ENCODE measurements around the gene R3HCC1L.
A peak's percentile ranks its signal among the peaks of the same experiment; 100 is the strongest.

The R3HCC1L gene

DNA sequence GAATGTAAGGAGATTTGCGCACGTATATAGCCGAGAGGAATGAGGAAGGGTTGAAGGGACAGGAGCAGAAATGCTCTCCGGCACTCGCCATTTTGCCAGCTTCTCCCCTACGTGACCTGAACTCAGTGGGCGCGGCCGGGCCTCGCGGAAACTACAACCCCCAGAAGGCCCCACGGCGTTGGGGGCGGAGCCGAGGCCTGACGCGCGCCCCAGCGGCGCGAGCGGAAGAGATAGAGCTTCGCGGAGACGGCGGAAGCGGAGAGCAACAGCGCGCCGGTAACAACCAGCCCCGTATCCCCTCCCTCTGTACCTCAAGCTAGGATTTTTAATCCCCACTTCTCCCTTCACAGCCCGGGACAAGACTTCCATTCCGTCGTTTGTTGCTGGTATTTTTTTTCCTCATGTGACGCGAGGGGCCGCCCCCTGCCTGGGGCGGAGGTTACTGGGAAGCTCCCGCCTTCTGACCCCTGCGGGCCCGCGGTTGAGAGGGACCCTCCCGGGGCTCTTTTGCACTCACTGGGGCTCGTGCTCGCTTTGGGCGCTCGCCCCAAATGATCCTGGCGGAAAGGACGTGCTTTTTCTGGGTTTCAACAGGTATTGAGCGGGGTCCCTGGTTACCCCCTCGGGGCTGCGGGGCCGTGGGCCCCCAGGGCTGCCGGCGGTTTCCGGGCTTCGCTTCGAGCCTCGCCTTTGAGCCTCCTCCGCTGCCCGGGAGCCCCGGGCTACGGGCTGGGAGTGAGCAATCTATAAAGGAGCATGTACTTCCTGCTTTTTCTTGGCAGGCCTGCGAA is at the start of gene R3HCC1L:
TSS of gene R3HCC1L (plus strand) at position 227 of the 791 bp plus-strand sequence. CDS start 73,458 bp downstream, outside the sequence.
- DNase-seq (ENCODE audit: low spot score), result peak; percentile 93

DNA sequence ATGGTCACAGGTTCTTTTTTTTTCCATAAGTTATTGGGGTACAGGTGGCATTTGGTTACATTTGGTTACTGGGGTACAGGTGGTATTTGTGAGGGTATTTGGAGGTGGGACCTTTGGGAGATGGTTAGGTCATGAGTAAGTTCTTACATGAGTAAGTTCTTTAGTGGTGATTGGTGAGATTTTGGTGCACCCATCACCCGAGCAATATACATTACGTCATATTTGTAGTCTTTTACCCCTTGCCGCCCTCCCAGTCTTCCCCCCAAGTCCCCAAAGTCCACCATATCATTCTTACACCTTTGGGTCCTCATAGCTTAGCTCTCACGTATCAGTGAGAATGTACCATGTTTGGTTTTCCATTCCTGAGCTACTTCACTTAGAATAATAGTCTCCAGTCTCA is 49.2 kb upstream of the R3HCC1L start:
- no peak for DNase-seq (ENCODE audit: low spot score)

DNA sequence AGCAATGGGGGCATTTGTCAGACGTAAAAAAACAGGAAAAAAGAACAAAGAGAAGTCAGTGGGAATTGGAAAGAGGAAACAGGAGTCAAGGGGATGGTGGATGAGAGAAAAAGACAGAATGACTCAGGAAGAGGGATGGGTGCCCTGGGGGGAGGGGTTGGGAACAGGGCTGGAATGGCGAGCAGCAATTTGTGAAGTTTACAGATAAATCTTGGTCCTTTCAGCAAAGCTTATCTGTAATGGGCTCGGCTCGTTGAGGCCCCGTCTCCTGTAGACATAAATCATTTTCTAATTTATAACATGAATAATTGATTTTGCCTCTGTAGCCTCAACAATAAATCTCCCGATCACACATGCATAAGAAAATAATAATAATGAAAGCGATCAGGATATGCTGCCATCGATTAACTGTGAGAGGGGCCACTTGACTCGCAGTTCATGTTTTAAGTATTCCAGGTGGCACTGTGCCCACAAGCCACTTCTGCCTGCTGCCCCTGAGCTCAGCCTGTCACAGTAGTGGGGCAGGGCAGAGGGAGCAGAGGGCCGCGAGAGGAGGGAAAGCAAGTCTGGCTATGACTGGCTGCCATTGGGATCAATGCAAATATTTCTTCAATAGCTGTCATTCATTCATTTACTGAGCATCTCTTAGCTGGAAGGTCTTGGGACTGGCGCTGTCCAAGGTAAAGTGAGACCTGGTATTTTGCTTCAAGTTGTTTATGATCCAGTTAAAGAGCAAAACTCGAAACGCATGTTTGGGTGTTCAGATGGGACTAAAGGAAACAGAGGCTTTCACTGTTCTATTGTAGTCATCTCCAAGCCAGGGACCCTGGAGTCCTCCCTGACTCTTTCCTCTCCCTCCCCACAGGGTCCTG is 47.4 kb upstream of the R3HCC1L start:
- DNase-seq (ENCODE audit: low spot score), result no peak

DNA sequence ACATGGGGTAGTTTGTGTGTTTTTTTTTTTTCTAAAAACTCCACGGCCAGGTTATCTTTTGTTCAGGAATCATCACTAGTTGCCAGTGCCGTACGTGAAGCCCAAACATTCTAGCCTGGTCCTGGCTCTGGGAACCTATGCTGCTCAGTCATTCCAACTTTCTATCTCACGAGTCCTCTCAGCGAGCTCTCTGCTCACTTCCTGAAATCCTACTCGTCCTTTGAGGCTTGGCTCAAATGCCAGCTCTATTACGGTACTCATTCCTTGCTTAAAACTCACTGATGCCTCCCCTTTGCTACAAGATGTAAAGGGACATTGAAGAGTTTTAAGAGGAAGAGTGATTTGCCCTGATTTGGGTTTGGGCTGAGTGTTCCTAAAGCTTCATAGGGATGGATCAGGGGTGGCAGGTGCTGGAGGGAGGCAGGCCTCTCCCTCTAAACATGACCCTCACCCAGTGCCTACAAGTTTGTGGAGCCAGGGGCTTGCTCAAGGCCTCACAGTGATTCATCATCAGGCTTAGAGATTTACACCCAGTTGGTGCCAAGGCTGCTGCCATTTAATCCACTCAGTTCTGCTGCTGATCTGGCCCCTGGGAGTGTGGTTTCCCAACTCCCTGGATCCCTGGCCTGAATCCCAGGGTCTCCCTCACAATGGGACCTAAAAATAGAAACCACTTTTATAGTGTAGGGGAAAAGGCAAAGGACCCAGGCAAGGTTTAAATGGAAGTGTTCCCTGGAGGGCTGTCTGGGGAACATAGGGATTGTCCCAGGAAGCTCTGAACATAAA is 46.1 kb upstream of the R3HCC1L start:
- no peak for DNase-seq (ENCODE audit: low spot score)

DNA sequence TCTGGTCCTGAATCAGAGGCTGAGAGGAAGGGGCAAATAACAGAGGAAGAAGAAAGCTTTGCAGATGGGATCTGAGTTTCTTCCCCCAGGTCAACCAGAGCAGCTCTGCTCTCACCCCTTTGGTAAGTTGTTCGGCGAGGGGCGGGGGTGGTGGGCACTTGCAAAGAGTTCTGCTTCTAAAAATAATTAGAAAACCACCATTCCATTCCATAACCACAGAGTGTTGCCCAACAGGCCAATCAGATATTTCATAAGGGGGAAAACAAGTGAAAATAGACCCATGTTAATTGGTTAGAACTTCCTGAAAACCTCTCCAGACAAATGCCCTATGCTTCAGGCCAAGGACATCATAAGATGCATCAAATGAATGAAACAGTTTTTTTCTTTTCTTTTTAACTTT is 43.6 kb upstream of the R3HCC1L start:
- no peak for DNase-seq (ENCODE audit: low spot score)

DNA sequence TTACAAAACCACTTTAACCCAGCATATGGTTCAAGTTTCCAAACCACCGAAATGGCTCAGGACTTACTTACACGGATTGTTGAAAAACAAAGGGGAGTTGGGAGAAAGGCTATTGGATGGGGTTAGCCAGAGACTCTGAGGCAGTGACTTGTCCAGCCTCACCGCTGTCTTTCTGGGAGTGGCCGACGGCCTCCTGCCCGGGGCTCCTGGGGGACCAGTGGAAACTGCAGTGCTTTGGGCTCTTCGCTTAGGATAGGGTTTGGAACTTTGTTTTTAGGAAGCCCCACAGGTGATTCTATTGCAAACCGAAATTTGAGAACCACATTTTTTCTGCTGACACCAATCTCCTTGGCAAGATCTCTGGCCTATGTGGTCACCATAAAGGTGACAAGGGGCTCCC is 38.1 kb upstream of the R3HCC1L start:
- no peak for DNase-seq (ENCODE audit: low spot score)

DNA sequence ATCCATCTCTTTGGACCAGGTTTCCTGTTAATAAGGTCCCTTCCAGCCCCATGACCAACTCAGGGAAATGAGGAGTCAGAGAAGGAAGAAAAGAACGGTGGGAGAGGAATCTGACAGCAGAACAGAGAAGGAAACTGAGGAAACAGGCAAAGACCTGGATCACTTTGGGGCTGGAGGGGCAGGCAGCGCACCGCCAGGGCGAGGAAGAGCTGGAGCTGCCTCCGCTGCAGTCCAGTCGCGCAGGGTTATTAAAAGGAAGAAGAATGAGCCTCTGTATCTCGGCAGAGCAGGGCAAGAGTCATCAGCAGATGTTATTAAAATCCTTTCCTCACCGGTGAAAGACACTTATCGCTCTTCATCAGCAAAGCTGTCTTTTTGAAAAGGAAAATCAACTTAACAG is 37.7 kb upstream of the R3HCC1L start:
- DNase-seq (ENCODE audit: low spot score), result no peak

DNA sequence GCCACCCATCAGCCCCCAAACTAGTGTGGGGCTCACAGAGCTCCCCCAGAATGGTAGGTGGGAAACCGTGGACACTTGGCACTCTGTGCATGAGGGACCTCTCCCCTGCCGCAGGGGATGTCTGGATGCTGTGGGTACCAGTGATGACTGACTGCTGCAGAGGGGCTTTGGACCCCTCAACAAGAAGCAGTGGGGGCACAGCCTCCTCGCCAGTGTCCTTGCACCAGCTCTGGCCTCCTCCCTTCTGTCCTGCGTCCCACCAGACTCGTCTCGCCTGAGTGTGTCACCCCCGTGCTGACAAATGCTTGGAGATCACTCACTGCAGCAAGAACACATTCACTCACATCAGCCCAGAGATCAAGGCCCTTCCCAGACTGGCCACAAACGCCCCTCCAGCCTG is 37.3 kb upstream of the R3HCC1L start:
- DNase-seq (ENCODE audit: low spot score), result no peak

DNA sequence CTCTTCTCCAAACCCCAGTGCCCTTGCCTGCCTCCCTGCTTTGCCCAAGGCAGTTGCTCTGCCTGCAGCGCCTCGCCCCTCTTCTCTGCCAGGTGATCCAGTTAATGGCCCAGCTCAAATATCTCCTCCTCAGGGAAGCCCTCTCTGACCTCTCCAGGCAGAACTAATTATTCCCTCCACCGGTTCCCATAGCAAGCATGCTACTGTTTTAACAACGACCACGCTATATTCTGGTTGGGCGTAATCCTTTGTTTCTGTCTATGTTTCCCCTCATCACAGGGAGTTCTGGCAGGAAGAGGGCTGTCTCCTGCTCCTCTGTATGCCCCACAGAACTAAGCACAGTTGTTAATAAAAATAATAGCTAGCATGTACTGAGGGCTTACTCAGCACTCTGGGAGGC is 36.8 kb upstream of the R3HCC1L start:
- DNase-seq (ENCODE audit: low spot score), result no peak

DNA sequence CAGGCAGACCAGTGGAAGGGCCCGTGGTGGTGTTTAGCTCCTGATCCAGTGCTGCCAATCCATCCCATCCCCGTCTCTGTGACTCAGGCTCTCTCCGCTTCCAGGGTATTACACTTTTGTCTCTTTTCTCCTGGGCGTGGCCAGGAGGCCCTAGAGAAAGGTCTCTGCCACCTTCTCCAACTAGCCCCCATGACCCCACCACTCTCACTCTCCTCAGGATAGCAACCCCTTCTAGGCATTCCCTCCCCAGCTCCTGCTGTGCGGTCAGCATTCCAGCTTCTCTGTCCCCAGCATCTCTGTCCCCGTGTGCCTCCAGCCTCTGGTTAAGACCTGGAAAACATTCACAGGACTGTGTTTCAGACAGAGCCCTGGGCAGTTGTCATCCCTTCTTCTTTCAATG is 36.2 kb upstream of the R3HCC1L start:
- no peak for DNase-seq (ENCODE audit: low spot score)

DNA sequence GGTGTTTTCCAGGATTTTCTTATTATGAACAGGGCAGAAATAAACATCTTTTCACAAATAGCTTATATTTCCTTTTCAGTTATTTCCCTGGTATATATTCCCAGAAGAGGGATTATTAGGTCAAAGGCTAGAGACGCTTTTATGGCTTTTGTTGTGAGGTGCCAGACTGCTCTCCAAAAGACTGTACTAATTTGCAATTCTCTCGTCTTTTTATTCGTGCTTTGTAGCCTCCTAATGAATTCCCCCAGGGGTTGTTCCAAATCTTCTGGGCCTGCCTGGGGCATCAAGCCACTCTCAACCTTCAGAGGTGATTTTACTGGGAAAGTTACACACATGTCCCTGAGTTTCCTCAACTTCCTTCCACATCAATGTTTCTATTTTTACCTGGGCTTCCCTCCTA is 34.0 kb upstream of the R3HCC1L start:
- DNase-seq (ENCODE audit: low spot score), result no peak

DNA sequence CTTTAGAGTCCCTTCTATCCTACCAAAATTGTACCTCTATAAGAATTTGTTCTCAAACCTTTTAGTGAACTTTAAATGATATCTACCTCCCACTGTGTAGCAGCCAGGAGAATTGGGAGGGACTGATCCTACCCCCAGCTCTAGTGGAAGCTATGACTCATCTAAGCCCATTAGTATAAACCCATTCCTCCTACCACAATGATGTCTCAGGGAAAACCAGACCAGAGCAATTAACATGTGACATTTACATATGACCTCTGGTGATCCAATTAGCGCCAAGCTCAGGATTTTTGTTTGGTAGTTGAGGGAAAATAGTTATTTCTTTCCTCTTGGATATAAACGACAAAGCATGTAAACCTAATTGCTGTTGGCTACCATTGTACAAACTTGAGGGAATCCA is 33.1 kb upstream of the R3HCC1L start:
- no peak for DNase-seq (ENCODE audit: low spot score)

DNA sequence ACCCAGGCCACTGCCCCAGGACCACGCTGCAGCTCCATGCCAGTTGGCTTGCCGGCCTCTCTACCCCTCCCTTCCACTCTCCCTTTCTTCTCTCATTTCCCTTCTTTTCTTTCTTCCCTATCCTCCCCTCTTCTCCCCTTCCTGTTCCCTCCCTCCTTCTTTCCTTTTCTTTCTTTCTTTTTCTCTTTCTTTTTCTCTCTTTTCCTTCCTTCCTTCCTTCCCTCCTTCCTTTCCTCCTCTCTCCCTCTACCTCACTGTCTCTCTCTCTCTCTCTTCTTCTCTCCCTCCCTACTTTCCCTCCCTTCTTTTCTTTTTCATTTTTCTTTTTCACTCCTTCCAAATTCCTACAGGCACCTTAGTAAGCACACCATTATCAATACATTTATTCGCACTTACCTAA is 30.3 kb upstream of the R3HCC1L start:
- no peak for DNase-seq (ENCODE audit: low spot score)

DNA sequence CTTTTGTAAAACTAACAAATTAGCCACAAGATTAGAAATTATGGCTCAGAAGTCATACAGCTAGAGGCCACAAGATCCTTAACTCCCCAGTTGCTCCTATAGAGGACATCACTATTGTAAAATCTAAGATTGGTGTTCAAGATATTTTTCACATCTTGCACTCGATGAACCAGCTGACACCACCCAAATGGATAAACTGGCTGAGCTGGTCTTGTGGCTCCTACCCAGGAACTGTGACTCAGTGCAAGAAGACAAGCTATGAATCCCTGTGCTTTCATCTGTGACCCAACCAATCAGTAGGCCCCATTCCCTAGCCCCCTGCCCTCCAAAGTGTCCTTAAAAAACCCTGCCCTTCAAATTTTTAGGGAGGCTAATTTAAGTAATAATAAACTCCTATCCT is 27.9 kb upstream of the R3HCC1L start:
- no peak for DNase-seq (ENCODE audit: low spot score)

DNA sequence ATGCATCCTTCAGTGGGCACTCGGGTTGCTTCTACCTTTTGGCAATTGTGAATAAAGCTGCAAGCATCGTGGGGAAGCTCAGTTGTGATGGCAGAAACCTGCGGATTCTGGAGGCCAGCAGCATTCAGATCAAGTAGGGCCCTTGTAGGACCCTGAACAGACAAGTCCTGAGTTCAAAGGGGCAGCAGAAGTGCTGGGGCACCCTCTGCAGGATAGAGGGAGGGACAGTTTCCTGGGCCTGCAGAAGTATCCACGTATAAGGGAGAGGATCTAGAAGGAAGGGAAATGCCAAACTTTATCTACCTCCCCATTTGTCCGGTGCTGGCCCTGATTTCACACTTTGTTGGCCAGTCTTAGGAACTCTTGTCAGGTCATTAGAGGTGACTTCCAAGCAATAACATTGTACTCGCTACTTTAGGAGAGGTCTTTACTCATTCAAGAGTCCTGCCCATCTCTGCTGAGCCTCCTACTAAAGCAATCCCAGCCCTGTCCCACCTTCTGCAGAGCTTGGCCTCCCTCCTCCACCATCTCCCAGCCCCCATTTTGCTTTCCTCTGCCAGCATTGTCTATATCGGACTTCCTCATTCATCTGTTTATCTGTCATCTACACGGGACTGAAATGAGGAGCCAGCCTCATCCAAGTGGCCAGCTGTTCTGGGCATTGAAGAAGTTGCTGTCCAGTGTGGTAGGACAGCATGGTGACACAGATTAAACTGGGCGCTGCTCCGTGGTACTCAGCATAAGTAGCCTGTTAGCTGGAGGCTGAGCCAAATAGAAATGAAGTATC is 26.6 kb upstream of the R3HCC1L start:
- no peak for DNase-seq (ENCODE audit: low spot score)

DNA sequence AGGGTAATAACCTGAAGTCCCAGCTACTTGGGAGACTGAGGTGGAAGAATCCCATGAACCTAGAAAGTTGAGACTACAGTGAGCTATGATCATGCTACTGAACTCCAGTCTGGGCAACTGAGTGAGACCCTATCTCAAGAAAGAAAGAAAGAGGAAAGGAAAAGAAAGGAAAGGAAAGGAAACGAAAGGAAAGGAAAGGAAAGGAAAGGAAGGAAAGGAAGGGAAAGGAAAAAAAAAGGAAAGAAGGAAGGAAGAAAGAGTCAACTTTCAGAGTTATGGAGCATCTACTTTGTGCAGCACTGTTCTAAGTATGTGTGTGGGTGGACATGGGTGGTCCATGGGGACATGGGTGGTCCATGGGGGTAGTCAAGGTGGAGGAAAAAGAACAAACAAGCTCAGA is 24.1 kb upstream of the R3HCC1L start:
- DNase-seq (ENCODE audit: low spot score), result no peak

DNA sequence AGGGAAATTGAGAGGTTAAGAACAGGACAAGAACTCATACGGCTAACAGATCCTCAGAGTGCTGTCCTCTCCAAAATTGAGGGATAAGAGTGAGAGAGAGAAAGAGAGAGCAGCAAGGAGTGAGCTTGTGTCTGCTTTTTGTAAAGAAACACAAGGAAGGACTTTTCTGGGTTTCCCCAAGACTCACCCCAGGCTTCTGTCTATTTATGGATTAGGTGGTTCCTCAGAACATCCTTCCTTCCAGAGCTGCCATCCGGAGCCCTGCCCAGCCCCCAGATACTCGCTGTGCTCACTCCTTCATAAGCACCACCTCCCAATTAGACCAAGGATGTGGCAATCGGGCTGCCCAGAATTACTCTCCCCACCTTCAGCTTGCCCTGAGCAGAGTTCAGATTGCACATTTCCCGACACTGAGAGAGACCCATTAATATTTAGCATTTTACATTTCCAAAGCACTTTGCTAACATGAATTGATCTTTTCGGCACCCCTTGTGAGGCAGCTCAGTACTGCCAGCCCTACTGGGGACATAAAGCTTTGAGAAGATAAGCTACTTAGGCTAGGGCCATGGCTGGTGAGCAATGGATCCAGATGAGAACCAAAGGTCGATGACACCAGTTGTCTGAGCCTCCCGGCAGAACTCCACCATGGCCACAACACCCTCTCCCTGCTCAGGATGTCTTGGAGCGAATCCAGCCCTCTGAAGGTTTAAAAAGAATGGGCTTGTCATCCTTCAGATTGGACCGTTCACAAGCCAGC is 19.2 kb upstream of the R3HCC1L start:
- no peak for DNase-seq (ENCODE audit: low spot score)

DNA sequence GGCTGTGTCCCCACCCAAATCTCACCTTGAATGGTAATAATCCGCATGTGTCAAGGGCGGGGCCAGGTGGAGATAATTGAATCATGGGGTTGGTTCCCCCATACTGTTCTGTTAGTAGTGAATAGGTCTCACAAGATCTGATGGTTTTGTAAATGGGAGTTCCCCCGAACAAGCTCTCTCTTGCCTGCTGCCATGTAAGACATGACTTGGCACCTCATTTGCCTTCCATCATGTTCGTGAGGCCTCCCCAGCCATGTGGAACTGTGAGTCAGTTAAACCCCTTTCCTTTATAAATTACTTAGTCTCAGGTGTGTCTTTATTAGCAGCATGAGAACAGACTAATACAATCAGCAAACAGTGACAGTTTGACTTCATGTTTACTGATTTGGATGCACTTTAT is 14.6 kb upstream of the R3HCC1L start:
- no peak for DNase-seq (ENCODE audit: low spot score)

DNA sequence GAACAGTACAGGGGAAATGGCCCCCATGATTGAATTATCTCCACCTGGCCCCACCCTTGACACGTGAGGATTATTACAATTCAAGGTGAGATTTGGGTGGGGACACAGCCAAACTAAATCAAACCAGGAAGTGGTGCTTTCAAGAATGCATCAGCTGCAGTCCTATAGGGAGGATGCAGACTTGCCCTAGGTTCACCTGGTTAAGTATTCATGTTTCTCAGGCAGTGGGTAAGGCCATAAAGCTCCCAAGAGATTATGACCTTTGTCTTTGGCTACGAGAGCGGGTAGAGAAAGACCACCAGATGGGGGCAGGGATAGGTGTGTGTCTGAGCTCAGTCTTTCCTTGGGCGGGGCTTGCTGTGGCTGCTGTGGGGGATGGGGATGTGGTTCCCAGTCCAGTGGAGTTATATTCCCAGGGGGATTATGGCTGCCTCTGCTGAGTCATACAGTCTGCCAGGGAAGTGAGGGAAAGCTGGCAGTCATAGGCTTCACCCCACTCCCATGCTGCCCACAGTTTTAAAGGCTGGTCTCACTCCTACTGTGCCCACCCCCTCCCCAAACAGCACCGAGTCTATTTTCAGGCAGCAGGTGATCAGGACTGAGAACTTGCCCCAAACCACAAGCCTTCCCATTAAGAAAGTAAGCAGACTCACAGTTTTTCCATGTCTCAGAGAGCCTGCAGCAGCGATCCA is 8.4 kb upstream of the R3HCC1L start:
- no peak for DNase-seq (ENCODE audit: low spot score)

DNA sequence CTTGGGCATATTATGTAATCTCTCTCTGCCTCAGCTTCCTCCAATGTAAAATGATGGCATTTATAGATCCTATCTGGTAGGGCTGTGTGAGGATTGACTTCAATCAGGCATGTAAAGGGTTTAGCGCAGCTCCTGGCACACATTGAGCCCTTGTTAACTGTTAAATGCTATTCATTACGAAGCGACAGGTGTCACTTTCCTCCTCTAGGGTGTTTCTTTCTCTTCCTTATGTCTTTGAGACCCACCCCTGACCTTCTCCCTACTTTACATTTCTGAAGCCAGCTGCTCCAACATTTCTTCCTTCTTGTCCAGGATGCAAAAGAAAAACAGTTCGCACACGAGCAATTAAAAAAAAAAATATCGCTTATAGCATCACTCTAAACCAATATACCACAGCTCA is 5.7 kb upstream of the R3HCC1L start:
- no peak for DNase-seq (ENCODE audit: low spot score)

All from iPS-NIHi11 (cell line).